Spinal cord (tissue), 10 donors: ENCODE data around the gene SLC38A1. TPM values are rescaled to one million over a fixed set of nuclear protein-coding genes. Genes with fewer than 3 reads are reported as not detected.

Experiments used
- DNase-seq, 6 donors: peaks; one replicate each; pipeline versions ENCODE4 v3.0.0 to v3.0.0-alpha.2; 2013 to 2015; ENCODE audit warnings: low spot score in 6 of 6, low read depth in 4 of 6
- H3K27ac ChIP-seq: one replicate; pipeline ENCODE4 v1.5.1; 2013; ENCODE audit warnings: low read depth, low read length, control low read depth
- H3K27me3 ChIP-seq: one replicate; pipeline ENCODE4 v1.6.1; 2013; ENCODE audit warnings: low read length; ENCODE audit not compliant: control insufficient read depth, insufficient read depth
- H3K36me3 ChIP-seq: one replicate; pipeline ENCODE4 v1.6.1; 2013; ENCODE audit warnings: low read length; ENCODE audit not compliant: control insufficient read depth, insufficient read depth
- H3K4me1 ChIP-seq: one replicate; pipeline ENCODE4 v1.6.1; 2013; ENCODE audit warnings: low read length; ENCODE audit not compliant: control insufficient read depth, insufficient read depth
- H3K4me3 ChIP-seq: one replicate; pipeline ENCODE4 v1.5.1; 2013; ENCODE audit warnings: low read depth, low read length, control low read depth
- H3K9me3 ChIP-seq: one replicate; pipeline ENCODE4 v1.6.1; 2013; ENCODE audit warnings: low read length; ENCODE audit not compliant: control insufficient read depth, insufficient read depth
- WGBS: methylation state at CpG from one replicate; pipeline ENCODE4 v1.1.5; 2013; ENCODE audit warnings: missing lambda C conversion rate; ENCODE audit not compliant: insufficient coverage; 5-methylcytosine and 5-hydroxymethylcytosine counted together
- polyA plus RNA-seq, 2 donors: library from polyadenylated mRNA; unstranded; fragments of 120-200 nt; gene quantifications; one replicate each; pipeline ENCODE4 v1.2.1, GENCODE V29; 2013; ENCODE audit not compliant: insufficient read length in 2 of 2
- total RNA-seq, 2 donors: library from RNA; depleted of rRNA in 1 of 2; stranded (reverse); fragments of 120-200 nt in 1 of 2; fragments of >200 nt in 1 of 2; gene quantifications; one replicate each; pipeline versions ENCODE4 v1.2.3 to v1.2.4, GENCODE V29; 2013 to 2014
- donor health status: healthy.

Gene SLC38A1
- total and polyA plus RNA-seq, 4 donors, result 56.5 to 162 (median 74.4) TPM

- Histone ChIP-seq H3K4me3 (no peak overlapping the region), H3K9me3 (no peaks in the 10 kb centered on the region), H3K27ac (no peak overlapping the region), H3K4me1 (no peaks in the 10 kb centered on the region), H3K36me3 (no peaks in the 10 kb centered on the region), H3K27me3 (no peaks in the 10 kb centered on the region)
- WGBS, result no CpG with 5 or more reads among the region's 7 CpGs
- DNase-seq, result no peak
Measured at GRCh38 chr12:46240436-46240835, 28.4 kb downstream of the SLC38A1 start.

GRCh38 chr12:46238821-46239220 is 30.0 kb downstream of the SLC38A1 start:
- no peak overlapping the region for H3K4me3 ChIP-seq
- peak in 2 of 6 donors; percentile 7 to 30 for DNase-seq
- no peaks in the 10 kb centered on the region for H3K36me3 ChIP-seq
- H3K9me3 ChIP-seq, result no peaks in the 10 kb centered on the region
- no peaks in the 10 kb centered on the region for H3K27me3 ChIP-seq
- no peaks in the 10 kb centered on the region for H3K4me1 ChIP-seq
- H3K27ac ChIP-seq, result no peak overlapping the region
- WGBS, result no CpG with 5 or more reads among the region's 1 CpG

- no peak for DNase-seq
- H3K36me3 ChIP-seq, result no peaks in the 10 kb centered on the region
- no peaks in the 10 kb centered on the region for H3K4me1 ChIP-seq
- H3K27me3 ChIP-seq, result no peaks in the 10 kb centered on the region
- no peaks in the 10 kb centered on the region for H3K9me3 ChIP-seq
- WGBS, result no CpG with 5 or more reads among the region's 3 CpGs
- H3K4me3 ChIP-seq, result no peak overlapping the region
- no peak overlapping the region for H3K27ac ChIP-seq
Measured at GRCh38 chr12:46237371-46238045, 31.3 kb downstream of the SLC38A1 start.

- Histone ChIP-seq H3K27ac (no peak overlapping the region), H3K9me3 (no peaks in the 10 kb centered on the region), H3K36me3 (no peaks in the 10 kb centered on the region), H3K4me3 (no peak overlapping the region), H3K4me1 (no peaks in the 10 kb centered on the region), H3K27me3 (no peaks in the 10 kb centered on the region)
- WGBS, result no CpG with 5 or more reads among the region's 1 CpG
- no peak for DNase-seq
Measured at GRCh38 chr12:46234000-46234399, 34.8 kb downstream of the SLC38A1 start.

- Histone ChIP-seq H3K4me3 (no peak overlapping the region), H3K27me3 (no peaks in the 10 kb centered on the region), H3K36me3 (no peaks in the 10 kb centered on the region), H3K4me1 (no peaks in the 10 kb centered on the region), H3K27ac (no peak overlapping the region), H3K9me3 (no peaks in the 10 kb centered on the region)
- no peak for DNase-seq
- no CpG with 5 or more reads among the region's 2 CpGs for whole genome bisulfite sequencing
Measured at GRCh38 chr12:46233423-46233822, 35.4 kb downstream of the SLC38A1 start.

- no CpG with 5 or more reads among the region's 5 CpGs for WGBS
- DNase-seq, result no peak
- H3K4me3 ChIP-seq, result no peak overlapping the region
- H3K27me3 ChIP-seq, result no peaks in the 10 kb centered on the region
- H3K4me1 ChIP-seq, result no peaks in the 10 kb centered on the region
- H3K36me3 ChIP-seq, result no peaks in the 10 kb centered on the region
- no peaks in the 10 kb centered on the region for H3K9me3 ChIP-seq
- no peak overlapping the region for H3K27ac ChIP-seq
Measured at GRCh38 chr12:46230983-46231382, 37.9 kb downstream of the SLC38A1 start.

GRCh38 chr12:46230306-46230705 is 38.5 kb downstream of the SLC38A1 start:
- Histone ChIP-seq H3K4me3 (no peak overlapping the region), H3K27me3 (no peaks in the 10 kb centered on the region), H3K36me3 (no peaks in the 10 kb centered on the region), H3K9me3 (no peaks in the 10 kb centered on the region), H3K27ac (no peak overlapping the region), H3K4me1 (no peaks in the 10 kb centered on the region)
- no peak for DNase-seq
- WGBS, result 100% methylated on average over 2 of the region's 2 CpGs

GRCh38 chr12:46227616-46228015 is 41.2 kb downstream of the SLC38A1 start:
- Histone ChIP-seq H3K27me3 (no peaks in the 10 kb centered on the region), H3K9me3 (no peaks in the 10 kb centered on the region), H3K4me1 (no peaks in the 10 kb centered on the region), H3K36me3 (no peaks in the 10 kb centered on the region), H3K4me3 (no peak overlapping the region), H3K27ac (no peak overlapping the region)
- WGBS, result 100% methylated on average over 1 of the region's 2 CpGs
- DNase-seq, result no peak

- DNase-seq, result peak in 2 of 6 donors; percentile 18 to 78
- Histone ChIP-seq H3K4me1 (no peaks in the 10 kb centered on the region), H3K36me3 (no peaks in the 10 kb centered on the region), H3K4me3 (no peak overlapping the region), H3K27ac (peak overlapping the region; percentile 37), H3K27me3 (no peaks in the 10 kb centered on the region), H3K9me3 (no peaks in the 10 kb centered on the region)
- WGBS, result 100% methylated on average over 1 of the region's 1 CpG
Measured at GRCh38 chr12:46224386-46224785, 44.5 kb downstream of the SLC38A1 start.

GRCh38 chr12:46223047-46223446 is 45.8 kb downstream of the SLC38A1 start:
- no peak overlapping the region for H3K27ac ChIP-seq
- DNase-seq, result no peak
- no peak overlapping the region for H3K4me3 ChIP-seq
- H3K9me3 ChIP-seq, result no peaks in the 10 kb centered on the region
- no peaks in the 10 kb centered on the region for H3K27me3 ChIP-seq
- H3K36me3 ChIP-seq, result no peaks in the 10 kb centered on the region
- no peaks in the 10 kb centered on the region for H3K4me1 ChIP-seq
- 100% methylated on average over 1 of the region's 5 CpGs for WGBS
